Endodermal cell (in vitro differentiated cells): ENCODE results near the gene HLA-A. TPM values are rescaled to one million over a fixed set of nuclear protein-coding genes. Genes with fewer than 3 reads are reported as not detected.

Experiments
- DNase-seq: peaks from one replicate; pipeline ENCODE4 v3.0.0-alpha.2; 2017
- H3K27ac ChIP-seq: 2 replicates; pipeline ENCODE4 v1.5.1; 2013; ENCODE audit warnings: mild to moderate bottlenecking, low read depth, low read length, moderate library complexity
- H3K27me3 ChIP-seq: 2 replicates; pipeline ENCODE4 v1.6.1; 2013; ENCODE audit warnings: mild to moderate bottlenecking, low read length, moderate library complexity; ENCODE audit not compliant: insufficient read depth, control insufficient read depth, poor library complexity, severe bottlenecking
- H3K36me3 ChIP-seq: 2 replicates; pipeline ENCODE4 v1.7.0; 2013; ENCODE audit warnings: mild to moderate bottlenecking, low read length, moderate library complexity; ENCODE audit not compliant: control insufficient read depth, insufficient read depth
- H3K4me1 ChIP-seq: one replicate; pipeline ENCODE4 v1.7.0; 2013; ENCODE audit warnings: low read length; ENCODE audit not compliant: control insufficient read depth, insufficient read depth
- H3K4me3 ChIP-seq: 2 replicates; pipeline ENCODE4 v1.5.1; 2013; ENCODE audit warnings: mild to moderate bottlenecking, low read length, moderate library complexity
- H3K9ac ChIP-seq: 2 replicates; pipeline ENCODE4 v1.6.1; 2013; ENCODE audit warnings: mild to moderate bottlenecking, low read length, moderate library complexity; ENCODE audit not compliant: poor library complexity, severe bottlenecking; ENCODE audit errors: extremely low read depth
- H3K9me3 ChIP-seq: 2 replicates; pipeline ENCODE4 v1.6.1; 2013; ENCODE audit warnings: mild to moderate bottlenecking, low read length, moderate library complexity; ENCODE audit not compliant: control insufficient read depth
- H3K27ac Mint-ChIP-seq: 2 replicates; pipeline ENCODE4 v1.8.0; 2020; ENCODE audit warnings: mixed read lengths
- H3K27me3 Mint-ChIP-seq: 2 replicates; pipeline ENCODE4 v1.8.0; 2021; ENCODE audit warnings: mild to moderate bottlenecking, mixed read lengths; ENCODE audit not compliant: insufficient read depth
- H3K36me3 Mint-ChIP-seq: 2 replicates; pipeline ENCODE4 v1.8.0; 2020; ENCODE audit warnings: low read depth, mixed read lengths
- H3K4me1 Mint-ChIP-seq: 2 replicates; pipeline ENCODE4 v1.8.0; 2020; ENCODE audit warnings: mixed read lengths
- H3K4me3 Mint-ChIP-seq: 2 replicates; pipeline ENCODE4 v1.8.0; 2020; ENCODE audit warnings: mild to moderate bottlenecking, moderate library complexity, mixed read lengths
- H3K9me3 Mint-ChIP-seq: 2 replicates; pipeline ENCODE4 v1.8.0; 2020; ENCODE audit warnings: mild to moderate bottlenecking, mixed read lengths
- CTCF ChIP-seq: fragments of 200-600 bp; sonication (generic); conservative IDR thresholded peaks from 2 replicates; pipeline ENCODE4 v1.5.0; 2021; ENCODE audit warnings: antibody characterized with exemption, mild to moderate bottlenecking
- WGBS, 2 experiments: methylation state at CpG; one replicate each; pipeline versions ENCODE4 v1.1.5 to v1.1.7; 2013; ENCODE audit warnings: missing lambda C conversion rate in 2 of 2, mixed read lengths in 1 of 2; ENCODE audit not compliant: insufficient coverage in 1 of 2, insufficient read length in 1 of 2; 5-methylcytosine and 5-hydroxymethylcytosine counted together
- total RNA-seq, 2 donors: library from RNA; stranded (reverse); fragmentation: NEBNext Ultra II Directional in 1 of 2; extraction: Animal tissue kit (Norgen Biotek cat#: 25700) in 1 of 2; gene quantifications; 2 replicates in 1 of 2; 3 replicates in 1 of 2; pipeline ENCODE4 v1.2.1, GENCODE V29; 2021

HLA-A gene
- total RNA-seq, 2 donors from 2014 or later, result 212 to 282 TPM

- peak; percentile 10 for DNase-seq
Measured at GRCh38 chr6:29908341-29908662, 34.0 kb upstream of the HLA-A start.

GRCh38 chr6:29908710-29909109, 33.6 kb upstream of the HLA-A start:
- Mint-ChIP-seq H3K27ac (no peak overlapping the region), H3K4me1 (peaks cover 1% of the 10 kb centered on the region), H3K9me3 (no peaks in the 10 kb centered on the region), H3K27me3 (peaks cover 76% of the 10 kb centered on the region), H3K4me3 (no peak overlapping the region), H3K36me3 (no peaks in the 10 kb centered on the region)
- DNase-seq, result peak; percentile 5
- Histone ChIP-seq H3K4me3 (no peak overlapping the region), H3K9ac (no peak overlapping the region), H3K4me1 (no peaks in the 10 kb centered on the region), H3K27me3 (no peaks in the 10 kb centered on the region), H3K9me3 (no peaks in the 10 kb centered on the region), H3K36me3 (no peaks in the 10 kb centered on the region), H3K27ac (no peak overlapping the region)
- WGBS, 2 experiments, result 80% methylated on average over 6 of the region's 6 CpGs; no CpG with 5 or more reads in 1 of the 2 experiments
- TF ChIP-seq CTCF, result no peak

More at GRCh38 chr6:29908341-29908662, 34.0 kb upstream of the HLA-A start:
- Mint-ChIP-seq H3K27ac (no peak overlapping the region), H3K9me3 (no peaks in the 10 kb centered on the region), H3K27me3 (peaks cover 74% of the 10 kb centered on the region), H3K4me3 (no peak overlapping the region), H3K4me1 (peaks cover 1% of the 10 kb centered on the region), H3K36me3 (no peaks in the 10 kb centered on the region)
- TF ChIP-seq CTCF, result no peak
- Histone ChIP-seq H3K27ac (no peak overlapping the region), H3K9ac (no peak overlapping the region), H3K4me1 (no peaks in the 10 kb centered on the region), H3K27me3 (no peaks in the 10 kb centered on the region), H3K36me3 (no peaks in the 10 kb centered on the region), H3K9me3 (no peaks in the 10 kb centered on the region), H3K4me3 (no peak overlapping the region)
- 75% methylated on average over 2 of the region's 3 CpGs; no CpG with 5 or more reads in 1 of the 2 experiments for WGBS, 2 experiments

- no peaks in the 10 kb centered on the region for H3K27me3 ChIP-seq
- Mint-ChIP-seq H3K9me3 (no peaks in the 10 kb centered on the region), H3K4me3 (no peak overlapping the region), H3K27ac (no peak overlapping the region), H3K36me3 (no peaks in the 10 kb centered on the region), H3K27me3 (peaks cover 73% of the 10 kb centered on the region), H3K4me1 (peaks cover 1% of the 10 kb centered on the region)
- 70% methylated on average over 1 of the region's 1 CpG; no CpG with 5 or more reads in 1 of the 2 experiments for WGBS, 2 experiments
- no peaks in the 10 kb centered on the region for H3K4me1 ChIP-seq
- no peak overlapping the region for H3K9ac ChIP-seq
- no peaks in the 10 kb centered on the region for H3K36me3 ChIP-seq
- DNase-seq, result no peak
- H3K27ac ChIP-seq, result no peak overlapping the region
- no peak for TF ChIP-seq CTCF
- H3K4me3 ChIP-seq, result no peak overlapping the region
- H3K9me3 ChIP-seq, result no peaks in the 10 kb centered on the region
Measured at GRCh38 chr6:29909985-29910384, 32.3 kb upstream of the HLA-A start.
